GM10847 (cell line): ENCODE measurements around the gene LHPP.

Experiments
- POLR2A ChIP-seq: IDR thresholded peaks from 2 replicates; pipeline ENCODE4 v1.6.1; 2011; ENCODE audit not compliant: insufficient read length; ENCODE audit errors: extremely low read depth

LHPP gene

DNA sequence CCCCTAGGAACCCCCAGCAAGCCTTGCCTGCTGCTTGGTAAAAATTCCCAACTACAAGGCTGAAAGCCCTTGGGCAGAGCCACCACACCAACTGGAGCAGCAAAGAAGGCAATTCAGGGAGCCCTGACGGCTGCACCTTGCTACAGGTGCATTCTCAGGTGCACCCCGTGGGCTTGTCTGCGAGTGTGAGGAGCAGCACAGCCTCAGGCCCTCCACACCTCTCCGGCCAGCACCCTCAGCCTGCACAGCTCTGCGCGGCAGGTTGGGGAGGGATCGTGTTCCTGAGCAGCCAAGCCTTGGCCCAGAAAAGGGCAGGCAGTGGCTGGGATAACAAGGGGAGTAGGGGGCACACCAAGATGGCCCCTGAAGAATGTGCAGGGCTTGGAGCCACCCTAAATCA, 178.4 kb downstream of the LHPP start:
- no peak for TF ChIP-seq POLR2A

GRCh38 chr10:124640538-124641231, 179.1 kb downstream of the LHPP start:
- TF ChIP-seq POLR2A, result no peak

GRCh38 chr10:124641282-124642087, 179.9 kb downstream of the LHPP start:
- no peak for TF ChIP-seq POLR2A

GRCh38 chr10:124642088-124642710, 180.6 kb downstream of the LHPP start:
- no peak for TF ChIP-seq POLR2A

DNA sequence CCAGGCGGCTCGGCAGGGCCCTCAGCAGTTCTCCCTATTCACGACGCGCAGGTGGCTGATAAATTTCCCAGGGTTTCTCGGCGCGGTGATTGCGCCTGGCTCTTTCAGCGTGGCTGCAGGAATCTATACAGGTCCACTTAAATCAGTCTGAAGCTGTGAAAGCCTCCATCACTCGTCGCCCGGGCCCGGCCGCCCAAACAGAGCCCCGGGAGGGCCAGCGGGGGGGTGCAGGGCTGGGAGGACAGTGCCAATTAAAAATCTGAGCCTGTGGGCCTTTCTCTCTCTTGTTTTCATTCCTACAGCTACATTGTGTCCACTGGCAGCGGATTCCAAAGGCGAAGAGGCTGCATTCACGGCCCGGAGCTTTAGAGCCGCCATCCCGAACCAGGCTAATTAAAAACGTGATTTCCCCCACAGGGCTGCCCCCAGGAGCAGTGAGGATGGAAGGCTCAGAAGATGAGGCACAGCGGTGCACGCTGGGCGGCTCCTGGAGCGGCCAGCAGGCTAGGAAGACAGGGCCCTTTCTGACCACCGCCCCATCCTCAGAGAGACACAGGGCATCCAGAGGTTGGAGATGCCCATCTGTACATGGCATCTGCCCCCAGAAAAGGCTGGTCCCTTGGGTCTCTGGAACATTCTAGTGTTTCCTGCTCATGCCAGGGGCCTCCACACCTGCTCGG, 181.8 kb downstream of the LHPP start:
- TF ChIP-seq POLR2A, result no peak

- TF ChIP-seq POLR2A, result no peak
Measured at GRCh38 chr10:124644236-124644635, 182.6 kb downstream of the LHPP start.

- no peak for TF ChIP-seq POLR2A
Measured at GRCh38 chr10:124644771-124645415, 183.3 kb downstream of the LHPP start.

GRCh38 chr10:124645467-124646095, 184.0 kb downstream of the LHPP start:
- TF ChIP-seq POLR2A, result no peak

- no peak for TF ChIP-seq POLR2A
Measured at GRCh38 chr10:124646483-124647352, 185.1 kb downstream of the LHPP start.

DNA sequence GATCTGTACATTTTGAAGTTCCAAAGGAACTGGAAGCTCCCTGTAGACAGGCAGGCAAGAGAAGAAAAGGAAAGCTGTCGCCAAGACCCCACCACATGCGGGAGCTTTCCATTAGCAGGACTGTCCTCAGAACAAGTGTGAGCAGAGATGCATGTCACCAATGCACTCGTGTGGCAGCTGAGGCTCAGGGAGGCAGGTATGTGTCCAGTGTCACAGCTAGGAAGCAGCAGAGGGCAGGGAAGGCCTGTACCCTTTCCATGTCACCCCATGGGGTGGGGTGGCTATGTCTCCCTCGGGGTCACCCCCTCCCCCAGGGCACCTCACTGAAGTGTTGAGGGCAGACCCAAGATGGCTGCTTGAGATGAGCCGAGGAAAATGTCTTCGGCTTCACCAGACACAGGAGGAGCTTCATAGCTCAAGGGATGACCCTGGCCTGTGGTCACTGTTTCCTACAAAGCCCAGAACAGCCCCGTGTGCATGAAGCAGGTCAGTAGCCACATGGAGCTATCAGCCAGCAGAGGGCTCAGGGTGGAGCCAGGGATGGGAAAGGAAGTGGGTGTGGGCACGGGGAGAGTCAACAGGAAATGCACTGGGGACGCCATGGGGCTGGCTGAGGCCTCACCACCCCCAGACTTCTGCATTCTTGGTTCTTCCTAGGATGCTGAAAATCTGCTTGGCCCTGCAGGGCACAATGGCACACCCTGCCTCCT, 186.0 kb downstream of the LHPP start:
- no peak for TF ChIP-seq POLR2A

DNA sequence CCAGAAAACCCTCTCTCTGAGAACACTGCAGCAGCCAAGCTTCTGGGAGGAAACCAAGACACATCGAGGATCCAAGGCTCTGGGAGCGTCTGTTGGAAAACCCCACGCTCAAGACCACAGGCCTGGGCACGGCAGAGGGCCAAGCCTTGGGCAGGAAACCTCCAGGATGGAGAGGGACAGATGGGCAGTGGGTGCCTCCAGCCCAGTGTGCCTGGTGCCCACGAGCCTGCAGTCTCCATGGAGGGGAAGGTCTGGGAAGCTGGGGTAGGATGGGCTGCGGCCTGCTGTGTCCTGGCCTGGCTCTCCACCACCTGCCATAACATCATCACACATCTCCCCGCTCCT, 186.5 kb downstream of the LHPP start:
- TF ChIP-seq POLR2A, result no peak

DNA sequence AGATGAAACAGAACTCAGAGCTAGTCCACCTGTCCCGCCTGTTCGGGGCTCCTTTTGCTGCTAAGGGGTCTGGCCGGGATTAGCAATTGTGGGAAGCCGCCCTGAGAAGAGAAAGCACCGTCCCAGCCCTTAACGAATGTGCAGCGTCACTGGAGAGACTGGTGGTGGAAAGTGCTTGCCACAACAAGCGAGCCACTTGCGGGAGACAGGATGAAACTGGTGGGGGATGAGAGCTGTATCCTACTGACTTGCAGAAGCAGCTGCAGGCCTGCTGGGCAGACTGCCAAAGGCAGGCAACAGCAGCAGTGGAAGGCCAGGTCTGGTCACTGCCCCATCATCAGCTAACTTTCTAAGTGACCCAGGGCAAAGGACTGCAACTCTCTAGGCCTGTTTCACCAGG, 187.1 kb downstream of the LHPP start:
- TF ChIP-seq POLR2A, result no peak

DNA sequence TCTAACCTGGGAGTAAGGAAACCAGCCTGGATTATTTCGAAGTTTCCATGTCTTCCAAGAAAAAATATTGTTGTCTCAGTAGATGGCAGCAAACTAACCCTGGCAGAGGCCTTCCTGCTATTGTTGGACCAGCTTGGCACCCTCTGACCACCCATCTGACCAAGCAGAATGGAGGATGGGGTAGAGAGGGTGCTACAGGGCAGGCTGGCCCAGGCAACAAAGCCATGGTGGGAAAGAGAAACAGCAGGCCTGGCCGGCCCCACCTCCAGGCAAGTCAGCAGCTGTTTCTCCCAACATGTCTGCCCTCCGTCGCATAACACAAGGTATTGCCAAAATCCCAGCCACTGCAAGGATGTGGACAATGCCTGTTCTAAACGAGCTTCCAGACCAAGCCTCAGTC, 187.6 kb downstream of the LHPP start:
- no peak for TF ChIP-seq POLR2A
